ENCODE measurements around the gene FOXF2.

The FOXF2 gene

GRCh38 chr6:1379017-1379787 lies 10.2 kb upstream of the FOXF2 start:
- no peak for DNase-seq (ENCODE audit: low read depth)

DNA sequence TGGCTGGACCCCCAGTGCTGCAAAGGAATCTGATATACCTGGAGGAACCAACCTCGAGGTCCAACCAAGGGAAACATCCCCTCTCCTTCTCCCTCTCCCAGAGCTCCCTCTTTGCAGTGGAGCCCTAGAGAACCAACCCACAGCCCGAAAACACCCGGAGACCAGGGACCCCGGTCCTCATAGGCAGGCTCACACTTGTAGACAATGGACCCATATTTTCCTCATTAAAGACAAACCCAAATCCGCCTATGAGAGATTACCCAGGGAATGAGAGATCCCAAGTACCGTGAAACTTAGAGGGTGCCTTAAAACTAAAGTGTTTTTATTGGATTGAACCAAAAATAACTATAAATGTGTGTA lies 9.6 kb upstream of the FOXF2 start:
- no peak for DNase-seq (ENCODE audit: low read depth)

GRCh38 chr6:1380625-1381427 lies 8.6 kb upstream of the FOXF2 start:
- no peak for DNase-seq (ENCODE audit: low read depth)

DNA sequence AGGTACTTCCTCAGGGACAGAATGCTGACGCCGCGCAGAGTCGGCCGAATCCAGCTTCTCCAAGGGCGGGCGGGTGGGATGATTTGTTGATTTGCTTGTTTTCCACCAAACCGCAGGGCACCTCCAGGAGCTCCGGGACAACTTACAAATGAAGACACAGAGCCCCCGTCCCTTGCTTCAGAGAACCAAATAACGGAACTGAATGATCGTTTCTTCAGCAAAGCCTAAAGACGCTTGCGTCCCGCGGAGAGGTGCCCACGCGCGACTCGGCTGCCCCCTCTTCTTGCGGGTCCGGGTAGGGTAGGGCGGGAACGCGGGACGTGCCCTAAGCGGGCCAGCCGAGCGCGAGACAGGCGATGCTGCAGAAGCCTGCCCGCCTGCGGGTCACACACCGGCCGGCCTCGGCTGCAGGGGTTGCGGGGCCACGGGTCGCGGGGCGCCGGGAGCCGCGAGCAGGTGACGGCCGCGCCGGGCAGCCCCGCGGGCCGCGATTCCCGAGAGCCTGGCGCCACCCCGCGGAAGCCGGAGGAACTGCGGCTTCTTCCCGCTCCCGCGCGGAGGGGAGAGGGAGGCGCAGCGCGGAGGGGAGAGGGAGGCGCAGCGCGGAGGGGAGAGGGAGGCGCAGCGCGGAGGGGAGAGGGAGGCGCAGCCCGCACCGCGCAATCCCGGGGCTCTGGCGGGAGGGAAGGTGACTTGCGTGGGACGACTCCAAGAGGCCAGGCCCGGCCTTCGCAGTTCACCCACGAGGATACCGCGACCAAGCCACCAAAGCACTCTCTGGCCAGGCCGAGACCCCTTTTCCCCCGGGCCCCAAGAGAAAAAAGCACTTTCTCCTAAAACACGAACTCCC lies 7.7 kb upstream of the FOXF2 start:
- DNase-seq (ENCODE audit: low read depth): no peak

- DNase-seq (ENCODE audit: low read depth): no peak
Observed at GRCh38 chr6:1382331-1382882, 7.0 kb upstream of the FOXF2 start.

DNA sequence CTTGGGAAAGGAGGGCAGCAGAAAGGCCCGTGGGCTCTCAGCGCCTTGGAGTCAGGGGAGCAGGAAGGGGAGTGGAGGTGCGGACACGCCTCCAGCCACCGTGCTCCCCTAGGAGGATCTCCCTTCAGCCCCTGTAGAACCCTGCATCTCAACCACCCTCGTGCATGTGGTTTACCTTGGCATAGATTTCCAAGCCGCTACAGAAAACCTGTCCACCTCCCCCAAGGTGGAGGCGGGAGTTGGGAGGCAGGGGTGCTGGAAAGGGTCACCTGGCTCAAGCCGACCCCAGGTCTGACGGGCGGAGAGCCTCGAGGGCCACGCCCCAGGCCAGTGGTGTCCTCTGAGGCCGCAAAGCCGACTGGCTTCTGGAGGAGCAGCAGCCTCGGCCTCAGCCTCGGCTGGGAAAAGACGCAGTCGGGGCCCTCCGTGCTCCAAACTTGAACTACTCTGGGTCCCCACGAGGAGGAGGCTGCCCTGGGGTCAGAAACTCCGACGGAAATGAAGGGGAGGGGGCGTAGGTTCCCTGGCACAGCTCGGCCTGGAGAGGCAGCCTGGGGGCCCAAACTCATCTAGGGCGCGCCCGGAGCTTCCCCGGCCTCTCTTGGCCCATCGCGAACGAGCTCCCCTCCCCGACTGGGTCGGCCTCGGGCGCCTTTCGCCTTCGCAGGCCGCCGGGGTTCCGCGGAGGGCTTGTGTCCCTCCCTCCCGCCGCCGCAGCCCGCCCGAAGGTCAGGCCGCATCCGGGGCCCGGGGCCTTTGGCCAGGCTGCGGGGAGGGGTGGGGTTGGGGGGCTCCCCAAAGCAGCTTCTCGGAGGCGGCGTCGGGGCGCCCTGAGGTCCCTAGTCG lies 6.3 kb upstream of the FOXF2 start:
- no peak for DNase-seq (ENCODE audit: low read depth)

DNA sequence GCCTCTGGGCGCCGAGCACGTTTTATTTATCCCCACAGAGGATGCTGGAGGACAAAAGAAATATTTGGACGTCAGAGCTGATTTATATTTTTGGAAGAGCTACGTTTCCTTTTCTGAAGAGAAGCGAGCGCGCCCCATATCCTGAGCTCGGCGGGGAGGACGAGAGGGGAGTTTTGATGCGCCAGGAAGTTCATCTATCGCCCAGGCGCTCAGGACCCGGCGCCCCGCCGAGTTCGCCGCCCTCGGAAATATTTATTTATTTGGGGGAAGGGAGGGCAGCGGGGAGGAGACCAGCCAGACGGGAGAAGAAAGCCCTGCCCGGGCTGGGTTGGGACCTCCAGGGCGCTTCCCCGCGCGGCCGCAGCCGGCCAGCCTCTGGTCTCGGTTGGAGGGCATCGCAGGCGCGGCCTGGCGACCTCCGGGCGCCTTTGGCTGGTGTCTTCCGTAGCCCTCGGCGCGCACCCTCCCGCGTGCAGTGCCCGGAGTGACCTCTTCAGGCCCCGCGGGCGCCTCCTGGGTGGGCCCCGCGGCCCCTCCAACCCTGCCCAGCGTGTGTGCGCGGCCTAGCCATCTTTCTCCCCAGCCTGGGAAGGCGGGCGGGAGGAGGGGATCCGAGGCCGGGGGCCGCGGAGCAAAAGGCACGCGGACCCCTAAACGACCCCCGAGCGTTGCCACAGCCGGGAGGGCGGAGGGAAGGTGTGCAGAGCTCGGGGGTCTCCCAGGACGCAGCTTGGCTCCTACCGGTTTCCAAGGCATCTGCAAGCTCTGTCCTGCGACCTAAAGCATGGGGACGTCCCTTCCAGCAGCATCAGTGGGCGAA lies 5.4 kb upstream of the FOXF2 start:
- DNase-seq (ENCODE audit: low read depth): no peak

GRCh38 chr6:1384549-1385128 lies 4.7 kb upstream of the FOXF2 start:
- DNase-seq (ENCODE audit: low read depth): no peak

GRCh38 chr6:1385129-1386037 lies 4.0 kb upstream of the FOXF2 start:
- no peak for DNase-seq (ENCODE audit: low read depth)

- no peak for DNase-seq (ENCODE audit: low read depth)
Observed at GRCh38 chr6:1386038-1386709, 3.2 kb upstream of the FOXF2 start.

- no peak for DNase-seq (ENCODE audit: low read depth)
Observed at GRCh38 chr6:1387538-1387875, 1.9 kb upstream of the FOXF2 start.

GRCh38 chr6:1387876-1388629 lies 1.3 kb upstream of the FOXF2 start:
- DNase-seq (ENCODE audit: low read depth): no peak

- no peak for DNase-seq (ENCODE audit: low read depth)
Observed at GRCh38 chr6:1388630-1389368, 577 bp upstream of the FOXF2 start.

DNA sequence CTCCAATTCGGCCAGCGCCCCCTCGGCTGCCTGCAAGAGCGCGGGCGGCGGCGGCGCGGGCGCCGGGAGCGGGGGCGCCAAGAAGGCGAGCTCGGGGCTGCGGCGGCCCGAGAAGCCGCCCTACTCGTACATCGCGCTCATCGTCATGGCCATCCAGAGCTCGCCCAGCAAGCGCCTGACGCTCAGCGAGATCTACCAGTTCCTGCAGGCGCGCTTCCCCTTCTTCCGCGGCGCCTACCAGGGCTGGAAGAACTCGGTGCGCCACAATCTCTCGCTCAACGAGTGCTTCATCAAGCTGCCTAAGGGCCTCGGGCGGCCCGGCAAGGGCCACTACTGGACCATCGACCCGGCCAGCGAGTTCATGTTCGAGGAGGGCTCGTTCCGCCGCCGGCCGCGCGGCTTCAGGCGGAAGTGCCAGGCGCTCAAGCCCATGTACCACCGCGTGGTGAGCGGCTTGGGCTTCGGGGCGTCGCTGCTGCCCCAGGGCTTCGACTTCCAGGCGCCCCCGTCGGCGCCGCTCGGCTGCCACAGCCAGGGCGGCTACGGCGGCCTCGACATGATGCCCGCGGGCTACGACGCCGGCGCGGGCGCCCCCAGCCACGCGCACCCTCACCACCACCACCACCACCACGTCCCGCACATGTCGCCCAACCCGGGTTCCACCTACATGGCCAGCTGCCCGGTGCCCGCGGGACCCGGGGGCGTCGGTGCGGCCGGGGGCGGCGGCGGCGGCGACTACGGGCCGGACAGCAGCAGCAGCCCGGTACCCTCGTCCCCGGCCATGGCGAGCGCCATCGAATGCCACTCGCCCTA lies 963 bp downstream of the FOXF2 start:
- no peak for DNase-seq (ENCODE audit: low read depth)

DNA sequence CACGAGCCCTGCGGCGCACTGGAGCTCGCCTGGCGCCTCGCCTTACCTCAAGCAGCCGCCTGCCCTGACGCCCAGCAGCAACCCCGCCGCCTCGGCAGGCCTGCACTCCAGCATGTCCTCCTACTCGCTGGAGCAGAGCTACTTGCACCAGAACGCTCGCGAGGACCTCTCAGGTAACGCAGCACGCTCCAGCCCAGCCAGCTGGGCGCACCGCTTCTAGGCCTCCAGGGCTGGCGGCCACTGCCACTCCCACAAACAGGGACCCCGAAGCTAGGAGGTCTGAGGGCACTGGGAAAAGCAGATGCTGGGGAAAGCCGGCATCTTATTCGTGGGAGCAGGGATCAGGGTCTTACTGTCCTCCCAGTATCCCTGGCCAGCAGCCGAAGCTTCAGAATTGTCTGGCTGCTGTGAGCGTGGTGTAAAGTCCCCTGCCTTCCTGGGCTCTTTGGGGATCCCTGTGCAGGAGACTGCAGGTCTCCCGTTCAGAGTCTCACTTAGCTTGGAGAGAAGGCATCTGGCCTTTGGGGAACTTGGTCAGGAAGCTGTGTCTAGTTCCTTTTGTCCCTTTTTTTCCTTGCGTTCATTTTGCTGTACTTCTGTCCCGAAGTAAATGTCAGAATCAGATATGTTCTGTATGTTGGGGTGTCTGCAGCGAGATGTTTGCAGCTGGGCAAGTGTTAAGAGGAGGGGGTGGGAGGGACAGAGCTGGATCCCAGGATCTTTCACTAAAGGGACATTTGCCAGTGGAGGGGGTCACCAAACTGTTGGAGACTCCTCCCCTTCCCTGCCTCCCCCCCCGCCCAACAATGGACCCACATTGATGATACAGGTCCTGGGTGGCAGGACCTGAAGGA lies 1.8 kb downstream of the FOXF2 start:
- DNase-seq (ENCODE audit: low read depth): no peak

All from HS-27A (cell line).